Cardiac muscle cell (in vitro differentiated cells and primary cell): ENCODE data around the gene ODAD3. TPM values are rescaled to one million over a fixed set of nuclear protein-coding genes. Genes with fewer than 3 reads are reported as not detected.

Experiments used
- DNase-seq, 2 donors: peaks; one replicate each; pipeline versions ENCODE4 v3.0.0 to v3.0.0-alpha.2; 2010 to 2017; ENCODE audit warnings: low read depth in 1 of 2, low spot score in 1 of 2
- H3K27ac ChIP-seq: fragments of 200-600 bp; sonication (generic); 2 replicates; pipeline ENCODE4 v1.5.1; 2016
- H3K27me3 ChIP-seq: fragments of 200-600 bp; sonication (generic); 2 replicates; pipeline ENCODE4 v1.6.0; 2016; ENCODE audit warnings: control low read depth
- H3K36me3 ChIP-seq: fragments of 200-600 bp; sonication (generic); 2 replicates; pipeline ENCODE4 v1.5.1; 2016; ENCODE audit warnings: control low read depth
- H3K4me1 ChIP-seq: fragments of 200-600 bp; sonication (generic); 2 replicates; pipeline ENCODE4 v1.8.1; 2017; ENCODE audit warnings: low read depth, mild to moderate bottlenecking, mixed run types
- H3K4me3 ChIP-seq: fragments of 200-600 bp; sonication (generic); 2 replicates; pipeline ENCODE4 v1.5.1; 2016; ENCODE audit warnings: mild to moderate bottlenecking
- H3K9me3 ChIP-seq: fragments of 200-600 bp; sonication (generic); 2 replicates; pipeline ENCODE4 v1.5.1; 2017; ENCODE audit warnings: low read depth, mild to moderate bottlenecking, control low read depth
- CTCF ChIP-seq: IDR thresholded peaks from 2 replicates; pipeline ENCODE4 v1.5.1; 2012; ENCODE audit warnings: low read depth, mild to moderate bottlenecking, low read length
- polyA plus RNA-seq: library from polyadenylated mRNA; unstranded; fragments of >200 nt; fragmentation: Nextera tagmentation; extraction: Ambion mirVana; gene quantifications from 2 replicates; pipeline ENCODE4 v1.2.1, GENCODE V29; 2016
- total RNA-seq: library from RNA; depleted of rRNA; stranded (reverse); fragments of >200 nt; gene quantifications from 2 replicates; pipeline ENCODE4 v1.2.3, GENCODE V29; 2016

Gene ODAD3
- total and polyA plus RNA-seq, 2 experiments from 2014 or later: 3.8 to 5.1 TPM

DNA sequence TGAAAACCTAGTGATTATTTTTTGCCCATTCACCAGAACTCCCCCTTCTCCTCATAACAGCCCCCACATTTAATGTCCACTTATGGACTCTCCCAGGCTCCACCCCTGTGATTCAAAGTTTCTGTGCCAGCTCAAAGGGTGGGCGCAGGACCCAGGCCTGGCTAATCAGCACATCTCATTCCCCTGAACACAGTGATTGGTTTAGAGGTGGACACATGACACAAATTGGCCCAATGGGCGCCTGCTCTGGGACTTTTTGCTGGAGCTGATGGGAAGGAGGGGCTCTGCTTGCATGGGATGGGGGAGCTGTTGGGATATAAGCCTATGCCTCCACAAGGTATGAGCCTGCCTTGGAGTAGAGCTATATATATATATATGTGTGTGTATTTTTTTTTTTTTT, 44.6 kb downstream of the ODAD3 start:
- no peak for DNase-seq
- TF ChIP-seq CTCF: no peak
- Histone ChIP-seq H3K27ac (no peak overlapping the region), H3K4me1 (no peaks in the 10 kb centered on the region), H3K4me3 (no peak overlapping the region), H3K27me3 (no peaks in the 10 kb centered on the region), H3K36me3 (no peaks in the 10 kb centered on the region), H3K9me3 (no peaks in the 10 kb centered on the region)

DNA sequence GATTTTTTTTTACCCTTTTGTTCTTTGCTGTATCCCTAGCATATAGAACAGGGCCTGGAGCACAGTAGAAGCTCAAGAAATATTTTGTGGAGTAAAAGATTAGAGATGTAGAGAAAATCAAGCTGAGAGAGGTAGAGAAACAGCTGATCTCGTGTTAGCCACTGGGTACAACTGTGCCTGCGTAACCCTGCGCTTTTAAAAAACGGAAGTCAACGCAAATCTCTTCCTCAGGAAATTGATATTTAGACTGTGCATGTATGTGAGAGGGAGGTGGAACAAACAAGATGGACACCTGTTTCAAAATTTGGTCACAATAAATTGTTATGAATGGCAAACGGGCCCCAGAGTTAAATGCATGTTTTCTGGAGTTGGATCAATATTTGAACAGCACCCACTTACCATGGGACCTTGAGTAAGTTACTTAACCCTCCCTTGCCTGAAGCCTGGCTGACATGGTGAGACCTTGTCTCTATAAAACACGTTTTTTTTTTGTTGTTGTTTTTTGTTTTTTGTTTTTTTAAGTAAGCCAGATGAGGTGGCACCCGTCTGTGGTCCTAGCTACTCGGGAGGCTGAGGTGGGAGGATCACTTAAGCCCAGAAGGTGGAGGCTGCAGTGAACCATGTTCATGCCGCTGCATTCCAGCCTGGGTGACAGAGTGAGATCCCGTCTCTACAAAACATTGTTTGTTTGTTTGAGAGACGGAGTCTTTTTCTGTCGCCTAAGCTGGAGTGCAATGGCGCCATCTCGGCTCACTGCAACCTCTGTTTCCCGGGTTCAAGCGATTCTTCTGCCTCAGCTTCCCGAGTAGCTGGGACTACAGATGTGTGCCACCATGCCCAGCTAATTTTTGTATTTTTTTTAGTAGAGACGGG, 47.5 kb downstream of the ODAD3 start:
- TF ChIP-seq CTCF: no peak
- Histone ChIP-seq H3K27me3 (no peaks in the 10 kb centered on the region), H3K4me3 (no peak overlapping the region)

GRCh38 chr19:11384778-11385129, 50.2 kb downstream of the ODAD3 start:
- H3K36me3 ChIP-seq: no peaks in the 10 kb centered on the region
- H3K9me3 ChIP-seq: no peaks in the 10 kb centered on the region
- no peak overlapping the region for H3K4me3 ChIP-seq
- no peak for DNase-seq
- H3K27me3 ChIP-seq: no peaks in the 10 kb centered on the region
- TF ChIP-seq CTCF: no peak
- peaks cover 7% of the 10 kb centered on the region for H3K4me1 ChIP-seq
- peak overlapping the region; percentile 64 for H3K27ac ChIP-seq

More for the DNA sequence above, 47.5 kb downstream of the ODAD3 start:
- H3K36me3 ChIP-seq: no peaks in the 10 kb centered on the region
- H3K4me1 ChIP-seq: peaks cover 7% of the 10 kb centered on the region
- no peaks in the 10 kb centered on the region for H3K9me3 ChIP-seq
- H3K27ac ChIP-seq: no peak overlapping the region
- no peak for DNase-seq

DNA sequence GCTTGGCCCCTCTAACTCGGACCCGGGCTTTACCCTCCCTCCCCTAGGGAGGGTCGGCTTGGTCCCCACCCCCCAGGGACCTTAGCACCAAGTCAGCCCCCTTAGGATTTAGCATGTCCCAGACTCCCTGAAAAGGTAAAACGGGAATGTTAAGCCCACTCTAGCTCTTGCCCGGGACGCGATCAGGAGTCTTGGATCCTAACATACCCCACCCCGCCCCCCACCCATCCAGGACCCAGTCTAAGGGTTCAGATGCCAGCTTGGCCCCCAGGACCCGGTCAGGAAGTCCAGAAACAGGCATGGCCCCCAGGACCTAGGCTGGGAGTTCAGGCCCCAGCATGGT, 51.2 kb downstream of the ODAD3 start:
- peak overlapping the region; percentile 64 for H3K27ac ChIP-seq

DNA sequence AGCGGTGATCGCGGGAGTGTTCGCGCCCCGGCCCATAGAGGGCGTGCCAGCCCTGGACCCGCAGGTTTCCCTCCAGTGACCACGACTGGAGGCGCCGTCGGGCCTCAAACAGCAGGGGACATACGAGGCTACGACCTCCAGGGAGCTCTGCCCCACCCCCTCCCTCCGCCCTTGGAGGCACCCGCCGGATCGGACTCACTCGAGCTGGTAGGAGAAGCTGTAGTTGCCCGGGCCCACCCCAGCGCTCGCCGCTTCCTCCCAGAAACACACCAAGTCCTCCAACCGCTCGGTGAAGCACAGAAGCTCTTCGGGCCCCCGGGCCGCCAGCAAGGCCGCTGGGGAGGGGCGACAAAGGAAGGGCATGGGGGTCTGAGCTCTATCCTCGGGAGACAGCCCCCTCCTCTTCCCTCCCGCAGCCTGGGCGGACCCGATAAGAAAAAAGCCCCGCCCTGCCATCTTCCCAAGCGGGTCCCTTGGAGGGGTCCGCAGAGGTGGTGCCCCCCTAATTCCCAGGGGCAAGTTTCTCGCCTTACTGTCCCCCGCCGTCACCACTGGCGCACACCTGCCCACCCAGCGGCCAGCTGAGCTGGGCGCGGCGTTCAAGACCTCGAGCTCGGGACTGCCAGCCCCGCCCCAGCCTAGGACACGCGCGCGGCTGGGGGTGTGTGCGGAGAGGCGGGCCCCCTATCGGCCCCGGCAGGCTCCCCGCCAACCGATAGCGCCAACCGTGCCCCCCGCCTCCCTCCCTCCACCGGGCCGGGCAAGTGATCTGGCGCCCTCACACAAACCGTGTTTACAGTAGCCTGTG, 51.8 kb downstream of the ODAD3 start:
- Histone ChIP-seq H3K27ac (peak overlapping the region; percentile 64), H3K4me3 (peak overlapping the region; percentile 54), H3K4me1 (peaks cover 7% of the 10 kb centered on the region), H3K27me3 (no peaks in the 10 kb centered on the region), H3K9me3 (no peaks in the 10 kb centered on the region), H3K36me3 (no peaks in the 10 kb centered on the region)
- DNase-seq: peak; percentile 42 to 83
- peak; percentile 80 for TF ChIP-seq CTCF

More for the DNA sequence above, 51.2 kb downstream of the ODAD3 start:
- no peak for TF ChIP-seq CTCF
- H3K9me3 ChIP-seq: no peaks in the 10 kb centered on the region
- peaks cover 7% of the 10 kb centered on the region for H3K4me1 ChIP-seq
- no peaks in the 10 kb centered on the region for H3K27me3 ChIP-seq
- no peaks in the 10 kb centered on the region for H3K36me3 ChIP-seq
- peak in 1 of 2 donors; percentile 25 for DNase-seq
- H3K4me3 ChIP-seq: peak overlapping the region; percentile 54
